Calu3 (cell line): ENCODE measurements around the gene CFAP61. TPM values are rescaled to one million over a fixed set of nuclear protein-coding genes. Genes with fewer than 3 reads are reported as not detected.

Experiments used
- BruUV-seq: library from RNA; stranded (reverse); fragments of 400-500 nt; replicated peaks from 2 replicates; lab custom pipeline; 2021; lab: Mats Ljungman, UMichigan
- CTCF ChIA-PET: fragments of 300-600 bp; sonication (Branson Sonifier 250); formaldehyde crosslinking; loops from one replicate; lab custom pipeline; 2022; ENCODE audit warnings: antibody characterized with exemption; lab: Charles Lee
- DNase-seq: peaks from one replicate; pipeline ENCODE4 v3.0.0; 2022
- H3K27ac Mint-ChIP-seq: one replicate; pipeline ENCODE4 v1.8.0; 2022; ENCODE audit warnings: mixed read lengths; ENCODE audit not compliant: unreplicated experiment
- H3K27me3 Mint-ChIP-seq: one replicate; pipeline ENCODE4 v1.8.0; 2022; ENCODE audit warnings: mixed read lengths; ENCODE audit not compliant: unreplicated experiment
- H3K36me3 Mint-ChIP-seq: one replicate; pipeline ENCODE4 v1.8.0; 2022; ENCODE audit warnings: mild to moderate bottlenecking, moderate library complexity, mixed read lengths; ENCODE audit not compliant: insufficient read depth, unreplicated experiment
- H3K4me1 Mint-ChIP-seq: one replicate; pipeline ENCODE4 v1.8.0; 2022; ENCODE audit warnings: mild to moderate bottlenecking, low read depth, mixed read lengths; ENCODE audit not compliant: unreplicated experiment
- H3K4me3 Mint-ChIP-seq: one replicate; pipeline ENCODE4 v1.8.0; 2022; ENCODE audit warnings: mild to moderate bottlenecking, low read depth, moderate library complexity, mixed read lengths; ENCODE audit not compliant: unreplicated experiment
- H3K9me3 Mint-ChIP-seq: one replicate; pipeline ENCODE4 v1.8.0; 2022; ENCODE audit warnings: low read depth, mixed read lengths; ENCODE audit not compliant: unreplicated experiment
- intact Hi-C: fragments of 100-400 bp; cut with micrococcal nuclease; formaldehyde crosslinking; loops from one replicate; pipeline ENCODE4 v1.10.0; 2022; ENCODE audit not compliant: unreplicated experiment
- total RNA-seq: library from RNA; stranded (reverse); gene quantifications from 2 replicates; pipeline ENCODE4 v1.2.3, GENCODE V29; 2022
- TF ChIP-seq, protein P1 (sequence below): fragments of 200-600 bp; IDR thresholded peaks from one replicate; pipeline ENCODE4 v1.8.0; 2022; ENCODE audit warnings: antibody characterized with exemption; ENCODE audit not compliant: unreplicated experiment

CFAP61 gene
- total RNA-seq, 1 experiment from 2014 or later: not detected

DNA sequence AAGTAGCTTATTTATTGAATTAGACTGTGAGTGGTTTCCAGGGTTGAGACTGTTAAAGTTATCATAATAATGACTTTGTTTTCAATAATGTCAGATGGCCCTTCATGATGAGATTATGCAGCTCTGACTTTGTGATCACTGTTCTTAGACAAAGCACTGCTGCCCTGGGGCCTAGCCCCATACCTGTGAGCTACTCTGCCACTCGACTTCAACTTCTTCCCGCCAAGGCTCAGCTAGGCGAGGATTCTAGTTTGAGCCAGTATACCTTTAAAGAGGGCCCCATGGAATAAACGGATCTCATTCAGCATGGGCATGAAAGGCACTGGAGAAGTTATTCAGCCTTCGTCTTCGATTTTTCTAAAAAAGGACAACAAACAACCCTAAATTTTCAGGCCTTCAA, 270.6 kb downstream of the CFAP61 start:
- Mint-ChIP-seq H3K4me3 (no peak overlapping the region), H3K36me3 (no peaks in the 10 kb centered on the region), H3K27ac (no peak overlapping the region), H3K4me1 (no peaks in the 10 kb centered on the region), H3K27me3 (no peaks in the 10 kb centered on the region), H3K9me3 (peaks cover 2% of the 10 kb centered on the region)
- intact Hi-C loops: no loop called here
- BruUV-seq: no TSS peak
- CTCF ChIA-PET: no interaction called here
- no peak for DNase-seq
- TF ChIP-seq, protein P1, sequence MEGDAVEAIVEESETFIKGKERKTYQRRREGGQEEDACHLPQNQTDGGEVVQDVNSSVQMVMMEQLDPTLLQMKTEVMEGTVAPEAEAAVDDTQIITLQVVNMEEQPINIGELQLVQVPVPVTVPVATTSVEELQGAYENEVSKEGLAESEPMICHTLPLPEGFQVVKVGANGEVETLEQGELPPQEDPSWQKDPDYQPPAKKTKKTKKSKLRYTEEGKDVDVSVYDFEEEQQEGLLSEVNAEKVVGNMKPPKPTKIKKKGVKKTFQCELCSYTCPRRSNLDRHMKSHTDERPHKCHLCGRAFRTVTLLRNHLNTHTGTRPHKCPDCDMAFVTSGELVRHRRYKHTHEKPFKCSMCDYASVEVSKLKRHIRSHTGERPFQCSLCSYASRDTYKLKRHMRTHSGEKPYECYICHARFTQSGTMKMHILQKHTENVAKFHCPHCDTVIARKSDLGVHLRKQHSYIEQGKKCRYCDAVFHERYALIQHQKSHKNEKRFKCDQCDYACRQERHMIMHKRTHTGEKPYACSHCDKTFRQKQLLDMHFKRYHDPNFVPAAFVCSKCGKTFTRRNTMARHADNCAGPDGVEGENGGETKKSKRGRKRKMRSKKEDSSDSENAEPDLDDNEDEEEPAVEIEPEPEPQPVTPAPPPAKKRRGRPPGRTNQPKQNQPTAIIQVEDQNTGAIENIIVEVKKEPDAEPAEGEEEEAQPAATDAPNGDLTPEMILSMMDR: no peak

- Mint-ChIP-seq H3K36me3 (no peaks in the 10 kb centered on the region), H3K27ac (no peak overlapping the region), H3K4me3 (no peak overlapping the region), H3K4me1 (no peaks in the 10 kb centered on the region), H3K9me3 (no peaks in the 10 kb centered on the region), H3K27me3 (peaks cover 11% of the 10 kb centered on the region)
- BruUV-seq: no TSS peak
- TF ChIP-seq, protein P1: no peak
- DNase-seq: no peak
- intact Hi-C loops: no loop called here
- CTCF ChIA-PET: no interaction called here
Observed at GRCh38 chr20:20327746-20328145, 275.4 kb downstream of the CFAP61 start.

DNA sequence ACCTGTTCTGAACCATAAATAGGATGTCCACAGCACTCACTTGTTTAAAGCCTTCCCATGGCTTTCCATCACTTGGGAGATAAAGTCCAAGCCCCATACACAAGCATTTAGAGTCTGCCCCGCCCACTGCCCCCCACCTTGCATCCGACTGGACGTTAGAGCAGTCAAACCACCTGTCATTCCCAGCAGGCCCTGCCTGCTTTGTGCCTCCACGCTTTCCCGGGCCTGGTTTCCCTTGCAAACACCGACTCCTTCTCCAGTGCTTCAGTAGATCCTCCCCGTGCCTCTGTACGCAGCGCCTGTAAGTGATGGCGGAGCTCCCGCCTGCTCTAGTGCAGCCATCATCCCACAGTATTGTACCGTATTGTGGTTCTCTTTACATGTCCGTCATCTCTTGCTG, 277.2 kb downstream of the CFAP61 start:
- no TSS peak for BruUV-seq
- CTCF ChIA-PET: no interaction called here
- Mint-ChIP-seq H3K27me3 (peaks cover 11% of the 10 kb centered on the region), H3K27ac (no peak overlapping the region), H3K36me3 (no peaks in the 10 kb centered on the region), H3K9me3 (no peaks in the 10 kb centered on the region), H3K4me1 (no peaks in the 10 kb centered on the region), H3K4me3 (no peak overlapping the region)
- DNase-seq: no peak
- intact Hi-C loops: no loop called here
- TF ChIP-seq, protein P1: no peak

DNA sequence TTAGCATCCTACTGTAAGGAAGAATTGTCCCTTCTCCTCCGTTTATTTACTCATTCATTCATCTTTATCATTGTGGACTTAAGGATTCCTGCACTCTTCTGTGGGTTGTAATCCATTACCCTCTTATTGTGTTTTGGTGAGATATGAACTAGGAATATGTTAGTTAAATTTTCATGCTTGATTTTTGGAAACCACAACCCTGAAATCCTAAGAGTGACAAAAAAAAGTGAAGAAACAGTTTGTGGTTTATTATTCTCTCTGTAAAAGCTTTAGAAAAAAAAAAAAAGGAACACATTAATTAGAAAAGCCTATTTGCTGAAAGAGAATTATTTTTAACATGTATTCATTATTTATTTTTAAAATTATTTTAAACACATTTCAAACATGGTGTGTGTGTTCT, 278.8 kb downstream of the CFAP61 start:
- H3K4me1 Mint-ChIP-seq: no peaks in the 10 kb centered on the region
- BruUV-seq: no TSS peak
- no peak overlapping the region for H3K4me3 Mint-ChIP-seq
- peaks cover 11% of the 10 kb centered on the region for H3K27me3 Mint-ChIP-seq
- no peaks in the 10 kb centered on the region for H3K36me3 Mint-ChIP-seq
- TF ChIP-seq, protein P1: no peak
- CTCF ChIA-PET: no interaction called here
- no peak for DNase-seq
- intact Hi-C loops: no loop called here
- H3K9me3 Mint-ChIP-seq: no peaks in the 10 kb centered on the region
- H3K27ac Mint-ChIP-seq: no peak overlapping the region
